AG09309 (cell line): Measurements from ENCODE around the gene CGB3.

Experiments used
- DNase-seq: peaks from one replicate; pipeline ENCODE4 v3.0.0-alpha.2; 2010; ENCODE audit warnings: low read depth
- H3K4me3 ChIP-seq: 2 replicates; pipeline ENCODE4 v1.5.1; 2011; ENCODE audit warnings: mild to moderate bottlenecking, low read depth, low read length, moderate library complexity; ENCODE audit not compliant: control insufficient read depth
- CTCF ChIP-seq: IDR thresholded peaks from 2 replicates; pipeline ENCODE4 v1.5.1; 2011; ENCODE audit warnings: mild to moderate bottlenecking, low read depth, low read length, inconsistent platforms; ENCODE audit not compliant: insufficient read depth, control insufficient read depth; ENCODE audit errors: missing control alignments

The CGB3 gene

GRCh38 chr19:49014123-49014869 lies 9.8 kb downstream of the CGB3 start:
- TF ChIP-seq CTCF = no peak
- no peak for DNase-seq
- no peak overlapping the region for H3K4me3 ChIP-seq

GRCh38 chr19:49011194-49011593 lies 12.9 kb downstream of the CGB3 start:
- no peak overlapping the region for H3K4me3 ChIP-seq
- no peak for DNase-seq
- no peak for TF ChIP-seq CTCF

- DNase-seq = no peak
- H3K4me3 ChIP-seq = no peak overlapping the region
- TF ChIP-seq CTCF = no peak
These were observed 13.7 kb downstream of the CGB3 start for GRCh38 chr19:49010453-49010852.

GRCh38 chr19:49009828-49010227 lies 14.3 kb downstream of the CGB3 start:
- TF ChIP-seq CTCF = no peak
- no peak overlapping the region for H3K4me3 ChIP-seq
- no peak for DNase-seq

GRCh38 chr19:49006905-49007304 lies 17.2 kb downstream of the CGB3 start:
- DNase-seq = no peak
- no peak for TF ChIP-seq CTCF
- H3K4me3 ChIP-seq = no peak overlapping the region

- no peak for DNase-seq
- no peak for TF ChIP-seq CTCF
- no peak overlapping the region for H3K4me3 ChIP-seq
These were observed 19.0 kb downstream of the CGB3 start for GRCh38 chr19:49004964-49005614.

- no peak overlapping the region for H3K4me3 ChIP-seq
- no peak for DNase-seq
These were observed 20.0 kb downstream of the CGB3 start for GRCh38 chr19:49004133-49004532.

More at GRCh38 chr19:49004133-49004532, 20.0 kb downstream of the CGB3 start:
- TF ChIP-seq CTCF = no peak
